Amniotic epithelial cell (primary cell): ENCODE measurements around the gene PTBP3.

ENCODE experiments used
- DNase-seq: peaks from one replicate; pipeline ENCODE4 v3.0.0-alpha.2; 2010; ENCODE audit warnings: low read depth

Gene PTBP3

GRCh38 chr9:112360047-112360804 is 26.8 kb upstream of the PTBP3 start:
- DNase-seq, result no peak

- peak; percentile 39 for DNase-seq
These were observed 22.0 kb upstream of the PTBP3 start for GRCh38 chr9:112355427-112355897.

- peak; percentile 31 for DNase-seq
These were observed 20.8 kb upstream of the PTBP3 start for GRCh38 chr9:112354081-112354743.

GRCh38 chr9:112352209-112352608 is 18.8 kb upstream of the PTBP3 start:
- no peak for DNase-seq

- DNase-seq, result no peak
These were observed 17.8 kb upstream of the PTBP3 start for GRCh38 chr9:112351184-112351583.

- no peak for DNase-seq
These were observed 15.6 kb upstream of the PTBP3 start for GRCh38 chr9:112349008-112349333.

GRCh38 chr9:112348257-112349007 is 15.0 kb upstream of the PTBP3 start:
- peak; percentile 69 for DNase-seq

GRCh38 chr9:112341730-112342129 is 8.3 kb upstream of the PTBP3 start:
- DNase-seq, result no peak

- no peak for DNase-seq
These were observed 6.5 kb upstream of the PTBP3 start for GRCh38 chr9:112339886-112340285.

- DNase-seq, result peak; percentile 70
These were observed 5.1 kb upstream of the PTBP3 start for GRCh38 chr9:112338561-112338960.

GRCh38 chr9:112337547-112337946 is 4.1 kb upstream of the PTBP3 start:
- no peak for DNase-seq

GRCh38 chr9:112334432-112334841 is 1.0 kb upstream of the PTBP3 start:
- no peak for DNase-seq

- DNase-seq, result peak; percentile 93
These were observed 416 bp upstream of the PTBP3 start for GRCh38 chr9:112333639-112334431.

GRCh38 chr9:112332674-112332976 is 794 bp downstream of the PTBP3 start:
- no peak for DNase-seq

- DNase-seq, result no peak
These were observed 1.2 kb downstream of the PTBP3 start for GRCh38 chr9:112332214-112332613.

GRCh38 chr9:112331674-112331952 is 1.8 kb downstream of the PTBP3 start:
- DNase-seq, result no peak

GRCh38 chr9:112328545-112328944 is 4.9 kb downstream of the PTBP3 start:
- no peak for DNase-seq

- peak; percentile 35 for DNase-seq
These were observed 5.5 kb downstream of the PTBP3 start for GRCh38 chr9:112327718-112328450.

GRCh38 chr9:112326194-112326593 is 7.2 kb downstream of the PTBP3 start:
- no peak for DNase-seq

GRCh38 chr9:112325600-112325999 is 7.8 kb downstream of the PTBP3 start:
- no peak for DNase-seq

GRCh38 chr9:112325127-112325526 is 8.3 kb downstream of the PTBP3 start:
- DNase-seq, result no peak

GRCh38 chr9:112323378-112323854 is 10.0 kb downstream of the PTBP3 start:
- no peak for DNase-seq
